RKO (cell line): ENCODE data around the gene GAB2.

Source experiments
- DNase-seq: peaks from one replicate; pipeline ENCODE4 v3.0.0-alpha.2; 2016; ENCODE audit warnings: low spot score

The GAB2 gene

DNA sequence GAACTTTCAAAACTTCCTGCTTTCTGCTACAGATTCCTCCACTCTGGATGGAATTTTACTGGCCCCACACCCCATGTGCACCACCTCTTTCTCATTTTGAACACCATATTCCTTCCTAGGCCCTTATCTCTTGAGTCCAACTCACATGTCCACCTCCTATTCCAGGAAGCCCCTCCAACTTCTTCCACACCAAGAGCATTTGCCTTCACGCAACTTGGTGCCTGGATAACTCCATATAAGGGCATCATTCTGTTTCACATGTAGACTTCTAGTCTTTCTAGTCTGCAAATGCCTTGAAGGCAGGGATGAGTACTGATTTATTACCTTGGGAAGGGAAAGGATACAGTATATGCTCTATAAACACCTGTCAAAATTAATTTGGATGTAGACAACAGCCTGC is 17.5 kb downstream of the GAB2 start:
- no peak for DNase-seq

DNA sequence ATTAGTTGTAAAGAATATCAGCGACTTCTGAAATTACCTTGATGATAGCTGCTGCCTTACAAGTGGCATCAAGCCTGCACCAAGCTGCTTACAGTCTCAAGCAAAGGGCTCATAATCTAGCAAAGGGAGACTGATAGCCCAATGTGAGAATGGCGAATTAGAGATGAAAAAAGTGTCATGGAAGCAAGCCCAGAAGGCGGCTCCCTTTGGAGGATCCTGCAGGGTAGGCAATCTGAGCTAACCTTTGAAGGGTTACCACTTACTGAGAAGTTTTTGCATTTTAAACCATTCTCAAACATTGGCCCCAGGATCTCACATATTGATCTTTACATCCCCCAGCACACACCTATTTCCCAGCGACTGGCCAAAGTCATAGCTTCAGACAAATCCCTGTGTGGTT is 18.5 kb downstream of the GAB2 start:
- no peak for DNase-seq

DNA sequence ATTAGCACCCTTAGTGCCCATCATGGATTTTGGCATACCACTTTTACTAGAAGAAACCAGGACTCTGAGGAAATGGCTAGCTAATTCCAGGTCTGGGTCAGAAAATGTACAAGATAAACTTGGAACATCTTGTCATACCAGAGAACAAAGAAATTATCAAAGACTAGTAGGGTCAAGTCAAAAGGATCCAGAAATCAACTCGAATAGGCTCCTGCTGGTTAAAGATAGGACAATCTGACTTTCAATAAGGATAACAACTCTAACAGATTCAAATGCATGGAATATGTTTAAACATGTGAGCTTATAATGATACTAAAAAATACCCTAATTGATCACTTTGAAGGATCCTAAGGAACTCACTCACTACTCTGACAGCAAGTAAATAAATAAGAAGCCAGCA is 18.9 kb downstream of the GAB2 start:
- no peak for DNase-seq

DNA sequence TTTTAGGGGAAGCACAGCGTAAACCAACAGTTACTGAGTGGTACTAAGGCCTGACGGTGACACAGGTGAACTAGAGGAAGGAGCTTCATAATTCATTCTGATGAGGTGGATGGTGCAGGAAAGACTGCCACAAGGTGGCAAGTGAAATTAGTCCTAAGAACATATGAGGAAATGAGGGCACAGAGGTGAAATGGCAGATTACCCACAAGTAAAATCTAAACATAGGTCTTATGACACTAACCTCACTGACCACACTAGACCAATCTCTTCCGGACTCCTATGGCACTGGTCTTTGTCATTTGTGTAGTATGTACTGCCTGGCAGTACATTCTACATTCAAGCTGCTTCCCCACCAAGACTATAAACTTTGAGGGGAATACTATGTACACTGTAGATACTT is 20.2 kb downstream of the GAB2 start:
- no peak for DNase-seq

DNA sequence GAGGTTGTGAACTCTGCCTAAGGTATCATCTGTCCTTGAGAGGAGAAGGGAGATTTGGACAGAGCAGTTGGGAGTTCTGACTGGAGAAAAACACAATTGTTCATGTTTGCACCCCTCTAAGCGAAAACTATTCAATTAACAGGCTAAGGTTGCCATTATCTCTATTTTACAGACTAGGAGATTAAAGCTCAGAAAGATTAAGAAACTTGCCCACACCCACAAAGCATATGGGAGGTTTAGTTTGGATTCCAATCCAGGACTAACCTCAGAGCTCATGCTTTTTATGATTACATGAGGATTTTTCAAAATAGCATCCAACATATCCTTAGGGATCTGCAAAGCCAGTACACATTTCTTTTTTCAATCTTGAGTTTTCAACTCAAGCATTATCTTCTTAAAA is 22.0 kb downstream of the GAB2 start:
- DNase-seq, result no peak

DNA sequence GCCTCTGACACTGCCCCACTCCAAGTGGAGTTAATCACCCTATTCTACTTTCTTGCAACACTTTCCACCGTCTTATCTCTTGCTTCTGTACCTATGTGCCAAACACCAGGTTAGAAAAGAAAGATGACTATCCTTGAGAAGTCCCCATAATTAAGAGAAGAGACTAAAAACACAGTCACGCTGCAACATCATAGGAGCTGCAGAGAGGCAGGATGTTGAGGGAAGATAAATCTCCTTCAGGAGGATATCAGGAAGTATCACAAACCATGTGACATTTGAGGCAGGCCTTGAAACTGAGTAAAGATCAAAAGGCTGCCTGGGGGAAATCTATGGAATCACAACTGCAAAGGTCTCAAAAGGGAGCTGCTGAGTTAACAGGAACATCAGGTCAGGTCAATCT is 24.8 kb downstream of the GAB2 start:
- DNase-seq, result no peak

DNA sequence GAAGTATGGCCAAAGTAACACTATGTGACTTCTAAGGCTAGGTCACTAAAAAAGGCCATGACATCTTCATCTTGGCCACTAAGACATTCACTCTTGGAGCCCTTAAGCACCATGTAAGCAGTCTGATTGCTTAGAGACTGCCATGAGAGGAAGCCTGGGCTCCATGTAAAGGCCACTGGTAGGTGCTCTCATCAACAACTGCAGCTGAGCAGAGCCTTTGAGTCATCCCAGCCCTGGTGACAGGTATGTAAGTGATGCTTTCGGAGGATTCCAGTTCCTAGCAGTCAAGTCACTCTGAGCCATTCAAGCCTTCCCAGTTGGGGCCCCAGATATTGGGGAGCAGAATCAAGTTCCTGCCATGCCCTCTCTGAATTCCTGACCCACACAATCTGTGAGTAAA is 26.2 kb downstream of the GAB2 start:
- DNase-seq, result no peak

DNA sequence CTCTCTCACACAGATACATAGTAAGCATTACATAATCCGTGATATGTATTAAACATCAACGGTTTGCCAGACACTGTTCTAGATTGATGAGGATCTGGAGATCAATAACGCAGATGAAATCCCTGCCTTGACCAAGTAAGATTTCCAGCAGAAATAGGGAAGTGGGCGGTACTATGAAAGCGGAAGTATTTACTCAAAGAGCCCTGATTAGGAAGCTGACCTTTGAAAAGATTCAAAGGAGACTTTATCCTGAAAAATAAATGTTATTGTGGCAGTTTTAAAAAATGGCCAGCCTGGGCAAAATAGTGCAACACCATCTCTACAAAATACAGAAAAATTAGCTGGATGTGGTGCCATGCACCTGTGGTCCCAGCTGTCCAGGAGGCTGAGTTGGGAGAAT is 26.8 kb downstream of the GAB2 start:
- no peak for DNase-seq

DNA sequence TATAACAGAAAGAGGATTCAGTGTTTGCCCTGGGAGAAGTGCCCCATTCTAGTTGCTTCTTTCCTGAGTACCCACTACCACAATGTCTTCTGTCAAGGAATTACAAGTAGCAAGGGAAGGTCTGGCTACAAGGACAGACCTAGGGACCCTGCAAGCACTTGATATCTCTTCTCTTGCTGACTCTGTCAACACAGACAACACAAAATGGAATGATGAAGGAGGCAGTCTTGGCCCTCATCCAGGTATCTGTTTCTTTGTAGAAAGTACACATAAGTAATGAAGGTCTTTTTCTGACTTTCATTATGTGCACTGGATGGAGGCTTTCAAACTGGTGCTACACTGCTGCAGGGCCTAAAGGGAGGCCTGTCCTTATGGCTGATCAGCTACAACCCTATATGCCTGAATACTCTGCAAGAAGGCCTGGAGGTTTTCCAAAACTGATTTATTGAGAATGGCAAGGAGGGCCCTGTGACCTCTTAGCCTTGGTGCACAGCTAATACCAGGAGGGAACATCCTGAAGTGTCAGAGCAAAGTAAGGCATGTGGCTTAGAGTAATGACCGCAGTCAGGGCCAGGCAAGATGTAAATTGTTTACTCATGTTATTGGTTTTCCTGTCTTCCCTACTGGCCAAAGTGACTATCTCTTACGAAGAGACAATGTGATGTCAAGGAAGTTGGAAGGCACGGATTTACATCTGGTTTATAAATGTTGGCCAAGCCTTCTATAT is 31.2 kb downstream of the GAB2 start:
- DNase-seq, result no peak

DNA sequence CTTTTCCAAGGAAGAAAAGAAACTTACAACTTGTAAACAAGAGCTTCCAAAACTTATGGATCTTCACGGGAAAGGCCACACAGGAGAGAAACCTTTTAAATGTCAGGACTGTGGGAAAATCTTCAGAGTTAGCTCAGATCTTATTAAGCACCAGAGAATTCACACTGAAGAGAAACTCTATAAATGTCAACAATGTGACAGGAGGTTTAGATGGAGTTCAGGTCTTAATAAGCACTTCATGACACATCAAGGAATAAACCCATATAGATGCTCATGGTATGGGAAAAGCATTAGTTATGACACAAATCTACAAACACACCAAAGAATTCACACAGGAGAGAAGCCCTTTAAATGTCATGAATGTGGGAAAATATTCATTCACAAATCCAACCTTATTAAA is 32.4 kb downstream of the GAB2 start:
- no peak for DNase-seq

DNA sequence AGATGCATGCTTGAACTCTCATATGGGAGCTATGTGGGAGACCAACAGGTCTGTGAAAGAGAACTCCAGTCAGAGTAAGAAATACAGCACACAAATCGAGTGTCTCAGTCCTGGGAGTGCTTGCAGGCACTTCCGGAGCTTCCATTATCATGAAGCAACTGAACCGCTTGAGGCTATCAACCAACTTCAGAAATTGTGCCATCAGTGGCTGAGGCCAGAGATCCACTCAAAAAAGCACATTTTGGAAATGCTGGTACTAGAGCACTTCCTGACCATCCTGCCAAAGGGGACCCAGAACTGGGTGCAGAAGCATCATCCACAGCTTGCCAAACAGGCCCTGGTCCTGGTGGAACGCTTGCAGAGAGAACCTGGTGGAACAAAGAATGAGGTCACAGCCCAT is 33.4 kb downstream of the GAB2 start:
- no peak for DNase-seq

DNA sequence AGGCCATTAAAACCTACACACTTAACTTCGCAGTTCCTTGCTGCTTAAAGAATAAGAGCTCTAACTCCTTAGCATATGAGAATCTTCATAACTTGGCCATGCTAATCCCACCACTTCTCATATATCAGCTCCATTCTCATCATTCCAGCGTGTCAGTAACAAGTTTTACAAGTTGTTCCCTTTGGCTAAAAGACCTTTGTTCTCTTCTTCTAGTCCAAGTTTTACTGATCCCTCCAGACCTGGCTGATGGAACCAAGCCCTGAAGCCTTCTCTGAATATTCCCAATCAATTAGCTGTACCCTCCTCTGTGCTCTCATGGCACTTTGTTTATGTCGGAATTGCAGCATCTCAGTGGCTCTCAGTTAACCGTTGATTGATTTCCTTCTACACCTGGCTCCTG is 35.8 kb downstream of the GAB2 start:
- DNase-seq, result no peak

DNA sequence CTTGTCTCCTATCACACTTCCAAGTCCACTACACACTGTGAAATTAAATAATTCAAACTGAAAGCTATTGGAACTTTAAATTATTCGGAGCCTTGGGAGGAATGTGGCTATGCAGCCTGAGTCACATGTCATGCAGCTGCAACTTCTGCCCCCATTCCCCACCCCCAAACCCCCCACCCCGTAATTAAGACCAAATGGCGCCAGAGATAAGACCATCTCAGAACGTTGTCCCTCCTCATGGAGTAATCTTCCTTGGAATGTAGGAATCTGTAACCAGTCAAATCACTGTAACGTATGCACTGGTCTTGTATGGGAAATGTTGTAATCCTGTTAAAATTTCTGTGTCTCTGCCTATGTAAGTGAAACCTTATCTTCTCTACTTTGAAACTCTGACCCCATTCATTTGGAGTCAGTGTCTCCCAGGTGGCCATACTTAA is 37.0 kb downstream of the GAB2 start:
- no peak for DNase-seq

DNA sequence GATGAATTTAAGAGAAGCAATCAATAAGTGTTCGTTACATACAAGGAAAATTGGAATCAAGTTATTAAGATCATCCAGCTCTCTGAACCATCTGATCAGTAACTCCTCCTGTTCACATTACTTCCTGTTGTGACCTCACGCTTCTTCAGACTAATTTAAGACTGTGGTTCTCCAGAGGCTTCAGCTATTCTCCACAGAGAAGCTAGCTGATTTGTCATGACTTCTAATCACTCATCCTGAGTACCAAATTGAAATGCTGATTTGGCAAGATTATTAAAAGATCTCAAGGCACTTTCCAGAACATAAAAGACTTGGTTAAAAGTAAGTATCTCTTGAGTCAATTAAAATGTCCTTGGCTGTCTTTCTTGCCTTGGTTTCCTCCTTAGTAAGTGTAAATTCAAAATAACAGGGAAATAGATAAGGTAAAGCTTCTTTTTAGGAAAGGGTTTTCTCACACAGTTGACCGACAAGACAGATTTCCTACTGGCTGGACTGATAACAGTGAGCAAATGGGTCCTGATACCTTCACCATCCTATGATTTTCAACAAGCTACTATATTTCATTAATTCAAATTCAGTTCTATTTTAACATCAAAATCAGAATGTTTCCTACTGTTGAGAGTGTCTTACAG is 38.5 kb downstream of the GAB2 start:
- DNase-seq, result no peak

DNA sequence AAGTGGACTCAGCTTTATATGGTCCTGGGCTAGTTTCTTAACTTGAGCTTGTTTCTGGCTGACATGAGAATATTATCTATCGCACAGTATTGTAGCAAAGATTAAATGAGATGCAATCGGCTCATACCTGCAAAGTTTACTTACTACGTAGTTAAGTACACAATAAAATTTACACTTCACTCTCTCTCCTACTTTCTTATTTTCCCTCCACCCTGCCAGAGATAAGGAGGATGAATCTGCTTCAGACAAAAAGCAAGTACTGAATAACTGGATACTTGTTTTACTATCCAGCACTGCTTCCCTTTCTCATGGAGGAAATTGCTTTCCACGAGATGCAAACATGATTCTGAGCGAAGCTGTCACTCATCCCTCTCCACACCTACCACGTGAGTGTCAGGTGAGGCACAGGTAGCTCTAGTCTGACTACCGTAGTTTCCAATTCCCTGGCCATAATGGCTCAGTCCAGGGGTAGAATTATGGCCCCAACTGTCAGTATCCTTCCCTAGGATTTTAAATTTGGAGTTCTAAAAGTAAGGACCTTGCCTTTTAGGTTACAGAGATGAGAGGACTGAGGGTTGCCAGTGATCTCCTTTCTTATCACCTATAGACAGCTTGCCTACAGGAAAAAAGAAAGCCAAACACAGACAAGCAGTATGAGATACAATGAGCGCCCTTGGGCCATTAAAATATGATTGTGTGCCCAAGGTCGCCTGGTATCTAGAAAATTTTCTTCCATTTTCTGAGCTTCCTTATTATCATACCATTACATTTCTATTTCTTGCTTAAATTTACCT is 39.8 kb downstream of the GAB2 start:
- DNase-seq, result no peak

DNA sequence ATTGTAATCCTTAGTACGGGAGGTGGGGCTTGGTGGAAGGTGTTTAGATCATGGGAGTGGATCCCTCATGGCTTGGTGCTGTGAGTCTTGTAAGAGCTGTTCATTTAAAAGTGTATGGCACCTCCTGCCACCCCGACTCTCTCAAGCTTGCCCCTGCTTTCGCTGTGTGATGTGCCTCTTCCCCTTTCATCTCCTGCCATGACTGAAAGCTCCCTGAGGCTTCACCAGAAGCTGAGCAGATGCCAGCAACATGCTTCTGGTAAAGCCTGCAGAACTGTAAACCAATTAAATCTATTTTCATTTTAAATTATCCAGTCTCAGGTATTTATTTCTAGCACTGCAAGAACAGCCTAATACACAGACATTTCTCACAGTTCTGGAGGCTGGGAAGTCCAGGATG is 40.8 kb downstream of the GAB2 start:
- DNase-seq, result no peak

DNA sequence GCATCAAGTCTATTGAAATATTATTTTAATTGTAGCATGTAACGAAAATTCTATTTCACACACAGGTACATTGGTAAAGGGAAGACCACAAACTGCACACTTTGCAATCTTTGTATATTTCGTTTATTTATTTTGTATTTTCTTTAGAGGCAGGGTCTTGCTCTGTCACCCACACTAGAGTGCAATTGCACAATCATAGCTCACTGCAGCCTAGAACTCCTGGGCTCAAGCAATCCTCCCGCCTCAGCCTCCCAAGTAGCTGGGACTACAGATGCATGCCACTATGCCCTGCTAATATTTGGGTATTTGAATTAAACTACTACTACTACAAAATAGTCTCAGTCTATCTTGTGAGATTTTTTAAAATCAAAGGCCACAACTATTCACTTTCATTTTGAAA is 42.7 kb downstream of the GAB2 start:
- no peak for DNase-seq

DNA sequence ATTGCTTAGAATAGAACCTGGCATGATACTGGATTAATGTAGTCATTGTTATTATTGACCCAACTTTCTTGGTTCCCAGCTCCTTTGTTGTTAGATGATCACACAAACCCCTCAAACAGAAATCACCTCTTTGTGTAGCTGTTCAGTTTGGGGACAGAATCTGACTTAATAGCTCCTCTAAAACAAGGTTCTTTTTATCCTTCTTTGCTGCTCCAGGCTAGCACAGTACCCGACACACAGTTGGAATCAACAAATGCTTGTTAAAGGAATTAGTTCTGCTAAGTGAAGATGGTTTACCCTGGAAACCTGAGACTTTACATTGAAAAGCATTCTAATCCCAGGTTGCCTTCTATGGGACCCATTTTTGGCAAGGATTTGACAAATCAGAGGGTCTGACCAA is 43.9 kb downstream of the GAB2 start:
- DNase-seq, result no peak

DNA sequence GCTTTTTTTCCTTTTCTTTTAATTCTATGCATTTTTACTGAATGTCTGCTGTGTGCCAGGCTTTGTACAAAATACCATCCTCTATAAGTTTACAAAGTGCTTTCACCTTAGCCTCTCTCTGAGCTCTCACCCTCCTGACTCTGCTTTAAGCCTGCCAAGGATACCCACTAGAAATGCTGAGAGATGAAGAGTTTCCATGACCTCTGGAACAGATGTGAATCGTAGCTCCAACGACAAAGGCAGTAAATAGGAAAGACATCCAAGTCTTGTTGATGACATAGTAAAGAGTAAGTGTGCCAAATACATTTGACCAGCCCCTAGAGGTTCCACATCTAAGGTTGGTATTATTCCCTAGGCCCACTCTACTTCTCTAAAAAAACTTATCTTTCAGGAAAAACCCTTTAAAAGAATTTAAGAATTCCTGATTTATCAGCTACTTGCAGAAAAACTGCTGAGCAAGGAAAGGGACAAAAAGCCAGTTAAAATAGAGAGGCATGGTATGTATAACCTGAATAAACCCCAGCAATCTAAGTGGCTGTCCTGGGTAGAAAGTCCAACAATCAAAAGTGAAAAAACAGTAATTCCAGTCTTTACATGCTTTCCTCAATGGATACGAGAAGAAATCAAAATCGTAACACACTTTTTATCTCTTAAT is 45.4 kb downstream of the GAB2 start:
- no peak for DNase-seq

DNA sequence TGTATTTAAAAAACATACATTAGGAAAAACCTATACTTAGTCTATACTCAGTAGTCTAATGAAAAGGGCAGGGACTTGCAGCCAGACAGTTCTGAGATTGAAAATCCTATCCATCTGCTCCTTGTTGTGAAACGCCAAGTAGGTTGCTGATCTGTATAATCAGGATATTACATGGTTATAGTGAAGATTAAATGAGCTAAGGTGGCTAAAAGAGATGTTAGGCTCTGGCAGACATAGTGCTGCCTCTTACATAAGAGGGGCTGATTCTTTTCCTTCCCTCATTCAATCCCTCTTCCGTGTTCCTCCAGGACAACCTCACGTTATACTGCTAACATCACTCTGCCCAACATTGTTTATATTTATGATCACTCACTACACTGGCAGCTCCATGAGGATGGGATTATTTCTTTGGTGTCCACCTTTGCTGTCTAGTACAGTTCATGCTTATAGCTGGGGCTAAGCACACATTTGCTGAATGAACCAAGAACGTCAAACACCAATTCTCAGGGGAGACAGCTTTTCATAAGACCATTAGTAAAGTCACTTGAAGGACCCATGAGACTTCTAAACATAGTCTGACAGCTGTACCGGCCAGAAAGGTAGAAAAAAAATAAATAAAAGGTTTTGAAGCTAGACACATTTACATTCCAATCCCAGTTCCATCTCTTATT is 46.3 kb downstream of the GAB2 start:
- no peak for DNase-seq

DNA sequence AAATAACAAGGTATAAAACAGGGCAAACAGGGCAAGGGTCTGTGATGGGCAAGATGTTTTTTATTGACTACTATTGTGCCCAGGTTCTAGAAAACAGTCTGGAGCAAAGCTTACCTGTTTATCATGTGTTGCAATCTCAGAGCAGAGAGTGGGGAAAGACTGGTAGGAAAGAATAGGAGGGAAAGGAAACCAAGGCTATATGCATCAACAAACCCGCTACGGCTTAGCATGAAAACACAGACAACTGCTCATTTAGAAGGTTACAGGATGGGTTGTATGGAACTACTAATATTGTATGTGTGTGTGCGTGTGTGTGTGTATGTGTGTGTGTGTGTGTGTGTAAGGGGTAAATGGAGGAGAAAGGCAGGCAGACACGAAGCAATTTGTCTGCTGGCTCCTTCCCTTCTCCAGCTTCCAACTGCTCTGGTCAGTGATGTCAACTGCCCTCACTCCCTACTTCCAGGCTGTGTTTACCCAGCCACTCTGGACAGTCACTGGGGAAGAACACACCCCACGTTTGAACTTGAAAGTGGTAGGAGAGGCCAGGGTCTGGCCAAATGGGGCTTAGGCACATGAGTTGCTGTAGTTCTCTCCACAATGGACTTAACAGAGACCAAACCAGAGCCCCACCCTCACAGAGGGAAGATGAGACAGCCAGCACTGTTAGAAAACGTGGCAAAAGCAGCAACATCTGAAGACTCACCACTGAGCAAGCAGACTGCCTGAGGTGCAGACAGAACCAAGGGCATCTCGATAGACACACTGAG is 47.0 kb downstream of the GAB2 start:
- no peak for DNase-seq
